ENCODE results near the gene PTRH2. TPM values are rescaled to one million over a fixed set of nuclear protein-coding genes. Genes with fewer than 3 reads are reported as not detected.

PTRH2 gene
- total RNA-seq, 2 experiments from 2014 or later = 6.5 to 7.3 TPM

- no peak for TF ChIP-seq CTCF (IDR thresholded peaks at IDR 0.05)
- Mint-ChIP-seq H3K4me1 (ENCODE audit: low read depth) (peaks cover 42% of the 10 kb centered on the region), H3K4me3 (no peak overlapping the region), H3K36me3 (ENCODE audit: low read depth) (peaks cover 4% of the 10 kb centered on the region), H3K9me3 (no peaks in the 10 kb centered on the region), H3K27ac (no peak overlapping the region), H3K27me3 (no peaks in the 10 kb centered on the region)
- no peaks in the 10 kb centered on the region for H3K27me3 ChIP-seq (ENCODE audit: control insufficient read depth in 1 of 2, insufficient read depth in 2 of 2, low read length in 2 of 2)
- intact Hi-C loops (cut with DNase I, micrococcal nuclease) = no loop called here
- no peak overlapping the region for H3K4me3 ChIP-seq (ENCODE audit: low read length)
- no peak overlapping the region for H3K27ac ChIP-seq (ENCODE audit: low read depth in 1 of 2, low read length in 2 of 2)
- H3K9me3 ChIP-seq (ENCODE audit: control insufficient read depth in 1 of 2, insufficient read depth in 1 of 2, low read length in 2 of 2) = no peaks in the 10 kb centered on the region
- CTCF ChIA-PET = no interaction called here
- H3K36me3 ChIP-seq (ENCODE audit: insufficient read depth, low read length) = no peaks in the 10 kb centered on the region
- POLR2A ChIA-PET = no interaction called here
- no peak for ATAC-seq (ENCODE audit: poor library complexity)
- no peak for DNase-seq
- H3K4me1 ChIP-seq (ENCODE audit: insufficient read depth, low read length) = peaks cover 3% of the 10 kb centered on the region
Observed at GRCh38 chr17:59723607-59724006, 16.4 kb upstream of the PTRH2 start.

- no peaks in the 10 kb centered on the region for H3K36me3 ChIP-seq (ENCODE audit: insufficient read depth, low read length)
- no peak for DNase-seq
- H3K4me1 ChIP-seq (ENCODE audit: insufficient read depth, low read length) = peaks cover 3% of the 10 kb centered on the region
- H3K27ac Mint-ChIP-seq = no peak overlapping the region
- ChIA-PET CTCF (no interaction called here), POLR2A (no interaction called here)
- peaks cover 40% of the 10 kb centered on the region for H3K4me1 Mint-ChIP-seq (ENCODE audit: low read depth)
- H3K27ac ChIP-seq (ENCODE audit: low read depth in 1 of 2, low read length in 2 of 2) = no peak overlapping the region
- no peak overlapping the region for H3K4me3 Mint-ChIP-seq
- no peak overlapping the region for H3K4me3 ChIP-seq (ENCODE audit: low read length)
- H3K27me3 ChIP-seq (ENCODE audit: control insufficient read depth in 1 of 2, insufficient read depth in 2 of 2, low read length in 2 of 2) = no peaks in the 10 kb centered on the region
- ATAC-seq (ENCODE audit: poor library complexity) = no peak
- no peaks in the 10 kb centered on the region for H3K27me3 Mint-ChIP-seq
- H3K9me3 Mint-ChIP-seq = no peaks in the 10 kb centered on the region
- no peak for TF ChIP-seq CTCF (IDR thresholded peaks at IDR 0.05)
- intact Hi-C loops (cut with DNase I, micrococcal nuclease) = no loop called here
- H3K9me3 ChIP-seq (ENCODE audit: control insufficient read depth in 1 of 2, insufficient read depth in 1 of 2, low read length in 2 of 2) = no peaks in the 10 kb centered on the region
- peaks cover 7% of the 10 kb centered on the region for H3K36me3 Mint-ChIP-seq (ENCODE audit: low read depth)
Observed at GRCh38 chr17:59723041-59723440, 15.8 kb upstream of the PTRH2 start.

- Histone ChIP-seq H3K27me3 (ENCODE audit: control insufficient read depth in 1 of 2, insufficient read depth in 2 of 2, low read length in 2 of 2) (no peaks in the 10 kb centered on the region), H3K36me3 (ENCODE audit: insufficient read depth, low read length) (no peaks in the 10 kb centered on the region), H3K4me3 (ENCODE audit: low read length) (no peak overlapping the region), H3K9me3 (ENCODE audit: control insufficient read depth in 1 of 2, insufficient read depth in 1 of 2, low read length in 2 of 2) (no peaks in the 10 kb centered on the region), H3K4me1 (ENCODE audit: insufficient read depth, low read length) (peaks cover 3% of the 10 kb centered on the region), H3K27ac (ENCODE audit: low read depth in 1 of 2, low read length in 2 of 2) (no peak overlapping the region)
- intact Hi-C loops (cut with DNase I, micrococcal nuclease) = no loop called here
- H3K27me3 Mint-ChIP-seq = no peaks in the 10 kb centered on the region
- H3K36me3 Mint-ChIP-seq (ENCODE audit: low read depth) = peaks cover 7% of the 10 kb centered on the region
- H3K27ac Mint-ChIP-seq = no peak overlapping the region
- ChIA-PET POLR2A (no interaction called here), CTCF (no interaction called here)
- H3K4me3 Mint-ChIP-seq = no peak overlapping the region
- no peak for ATAC-seq (ENCODE audit: poor library complexity)
- no peak for TF ChIP-seq CTCF (IDR thresholded peaks at IDR 0.05)
- no peak for DNase-seq
- peaks cover 36% of the 10 kb centered on the region for H3K4me1 Mint-ChIP-seq (ENCODE audit: low read depth)
- H3K9me3 Mint-ChIP-seq = no peaks in the 10 kb centered on the region
Observed at GRCh38 chr17:59722623-59723022, 15.4 kb upstream of the PTRH2 start.
